NCI-H82 treated with DMSO at 0.1 percent for 48 hours (cell line): ENCODE measurements around the gene C2orf69.
A peak's percentile ranks its signal among the peaks of the same experiment; 100 is the strongest.

Experiments used
- DNase-seq: peaks from one replicate; lab custom pipeline; 2025; ENCODE audit not compliant: unreplicated experiment; lab: John Stamatoyannopoulos, UW

The C2orf69 gene

GRCh38 chr2:199914372-199914958 is 3.4 kb downstream of the C2orf69 start:
- no peak for DNase-seq

GRCh38 chr2:199916980-199917379 is 5.9 kb downstream of the C2orf69 start:
- no peak for DNase-seq

GRCh38 chr2:199922856-199923255 is 11.8 kb downstream of the C2orf69 start:
- DNase-seq, result no peak

GRCh38 chr2:199923924-199924323 is 12.8 kb downstream of the C2orf69 start:
- DNase-seq, result no peak

GRCh38 chr2:199926806-199927205 is 15.7 kb downstream of the C2orf69 start:
- no peak for DNase-seq

GRCh38 chr2:199928226-199928625 is 17.1 kb downstream of the C2orf69 start:
- DNase-seq, result no peak

- no peak for DNase-seq
Measured at GRCh38 chr2:199928626-199929025, 17.5 kb downstream of the C2orf69 start.

- DNase-seq, result no peak
Measured at GRCh38 chr2:199929262-199929661, 18.2 kb downstream of the C2orf69 start.

- no peak for DNase-seq
Measured at GRCh38 chr2:199932312-199932855, 21.3 kb downstream of the C2orf69 start.

GRCh38 chr2:199933466-199933865 is 22.4 kb downstream of the C2orf69 start:
- no peak for DNase-seq

- DNase-seq, result no peak
Measured at GRCh38 chr2:199936554-199936953, 25.5 kb downstream of the C2orf69 start.

- peak; percentile 21 for DNase-seq
Measured at GRCh38 chr2:199940373-199940772, 29.3 kb downstream of the C2orf69 start.

GRCh38 chr2:199943373-199943772 is 32.3 kb downstream of the C2orf69 start:
- DNase-seq, result no peak

GRCh38 chr2:199946196-199946595 is 35.1 kb downstream of the C2orf69 start:
- no peak for DNase-seq

GRCh38 chr2:199946836-199947235 is 35.7 kb downstream of the C2orf69 start:
- DNase-seq, result no peak

GRCh38 chr2:199950396-199950795 is 39.3 kb downstream of the C2orf69 start:
- no peak for DNase-seq

GRCh38 chr2:199951023-199951422 is 39.9 kb downstream of the C2orf69 start:
- DNase-seq, result no peak

GRCh38 chr2:199955007-199955338 is 43.9 kb downstream of the C2orf69 start:
- no peak for DNase-seq

GRCh38 chr2:199955339-199956061 is 44.4 kb downstream of the C2orf69 start, which contains the start of the genes MAIP1 and TYW5:
TSS of gene MAIP1 (plus strand) at chr2:199955582. CDS start at chr2:199955799, 217 bp downstream.
TSS of gene TYW5 (minus strand) at chr2:199955491. CDS start at chr2:199955470, 21 bp downstream.
- DNase-seq, result peak; percentile 73

GRCh38 chr2:199956062-199956380 is 44.9 kb downstream of the C2orf69 start:
- no peak for DNase-seq

GRCh38 chr2:199958014-199958413 is 46.9 kb downstream of the C2orf69 start:
- DNase-seq, result no peak

- DNase-seq, result no peak
Measured at GRCh38 chr2:199962203-199962602, 51.1 kb downstream of the C2orf69 start.

GRCh38 chr2:199966405-199966804 is 55.3 kb downstream of the C2orf69 start:
- DNase-seq, result no peak
